Fibroblast of lung (primary cell): ENCODE data around the gene COL4A1.

ENCODE experiments used
- EZH2 ChIP-seq: IDR thresholded peaks from 2 replicates; pipeline ENCODE4 v1.5.1; 2012; ENCODE audit warnings: low read length, control low read depth, mild to moderate bottlenecking; ENCODE audit errors: missing control alignments
- TF ChIP-seq, protein P1 (sequence below), 2 donors: IDR thresholded peaks in 1 of 2; conservative IDR thresholded peaks in 1 of 2; 1 replicate in 1 of 2; 2 replicates in 1 of 2; pipeline ENCODE4 v1.5.1; 2011 to 2012; ENCODE audit warnings: low read length in 2 of 2, control low read depth in 1 of 2, inconsistent platforms in 1 of 2, low read depth in 1 of 2, mild to moderate bottlenecking in 1 of 2

DNA sequence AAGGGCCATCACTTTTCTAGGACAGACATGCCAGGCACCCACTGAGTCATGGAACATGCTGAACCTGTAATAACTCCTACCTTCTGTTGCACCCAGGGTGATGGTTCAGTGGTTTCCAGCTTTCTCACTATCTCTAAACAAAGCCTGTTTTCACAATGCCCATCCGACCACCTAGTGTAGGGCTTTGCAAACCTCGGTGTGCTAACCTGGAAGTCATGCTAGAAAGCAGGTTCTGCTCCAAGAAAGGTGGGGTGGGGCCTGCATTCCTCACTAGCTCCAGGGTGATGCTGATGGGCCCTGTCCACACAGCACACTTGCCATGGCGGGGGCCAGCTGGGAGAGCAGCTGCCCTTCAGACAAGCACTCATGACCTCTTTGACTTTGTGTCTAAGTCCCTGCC, 43.6 kb upstream of the COL4A1 start:
- TF ChIP-seq, protein P1, sequence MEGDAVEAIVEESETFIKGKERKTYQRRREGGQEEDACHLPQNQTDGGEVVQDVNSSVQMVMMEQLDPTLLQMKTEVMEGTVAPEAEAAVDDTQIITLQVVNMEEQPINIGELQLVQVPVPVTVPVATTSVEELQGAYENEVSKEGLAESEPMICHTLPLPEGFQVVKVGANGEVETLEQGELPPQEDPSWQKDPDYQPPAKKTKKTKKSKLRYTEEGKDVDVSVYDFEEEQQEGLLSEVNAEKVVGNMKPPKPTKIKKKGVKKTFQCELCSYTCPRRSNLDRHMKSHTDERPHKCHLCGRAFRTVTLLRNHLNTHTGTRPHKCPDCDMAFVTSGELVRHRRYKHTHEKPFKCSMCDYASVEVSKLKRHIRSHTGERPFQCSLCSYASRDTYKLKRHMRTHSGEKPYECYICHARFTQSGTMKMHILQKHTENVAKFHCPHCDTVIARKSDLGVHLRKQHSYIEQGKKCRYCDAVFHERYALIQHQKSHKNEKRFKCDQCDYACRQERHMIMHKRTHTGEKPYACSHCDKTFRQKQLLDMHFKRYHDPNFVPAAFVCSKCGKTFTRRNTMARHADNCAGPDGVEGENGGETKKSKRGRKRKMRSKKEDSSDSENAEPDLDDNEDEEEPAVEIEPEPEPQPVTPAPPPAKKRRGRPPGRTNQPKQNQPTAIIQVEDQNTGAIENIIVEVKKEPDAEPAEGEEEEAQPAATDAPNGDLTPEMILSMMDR (conservative IDR thresholded peaks at IDR 0.05 in 1 of 2, IDR thresholded peaks at IDR 0.05 in 1 of 2; ENCODE audit: low read depth in 1 of 2, low read length in 2 of 2), result no peak
- TF ChIP-seq EZH2, result no peak
